Tibial nerve (tissue), 3 donors: ENCODE measurements around the gene ZCCHC8.

Experiments
- CTCF ChIP-seq, 5 experiments: fragments of 200-600 bp in 3 of 5; fragments of 450-650 bp in 2 of 5; sonication (generic) in 3 of 5; IDR thresholded peaks; one replicate each; pipeline ENCODE4 v1.5.1; 2016 to 2019; ENCODE audit warnings: antibody characterized with exemption in 5 of 5, mild to moderate bottlenecking in 3 of 5, moderate library complexity in 2 of 5
- POLR2A ChIP-seq, 2 donors: fragments of 450-650 bp; IDR thresholded peaks; one replicate each; pipeline ENCODE4 v1.6.1; 2017; ENCODE audit warnings: antibody characterized with exemption in 2 of 2, mild to moderate bottlenecking in 2 of 2, moderate library complexity in 2 of 2

- TF ChIP-seq CTCF (IDR thresholded peaks at IDR 0.05) (no peak), POLR2A (IDR thresholded peaks at IDR 0.05) (no peak)
These were observed 33.1 kb upstream of the ZCCHC8 start for GRCh38 chr12:122533856-122534255.
